Measurements from ENCODE around the gene RNF11.

The RNF11 gene

DNA sequence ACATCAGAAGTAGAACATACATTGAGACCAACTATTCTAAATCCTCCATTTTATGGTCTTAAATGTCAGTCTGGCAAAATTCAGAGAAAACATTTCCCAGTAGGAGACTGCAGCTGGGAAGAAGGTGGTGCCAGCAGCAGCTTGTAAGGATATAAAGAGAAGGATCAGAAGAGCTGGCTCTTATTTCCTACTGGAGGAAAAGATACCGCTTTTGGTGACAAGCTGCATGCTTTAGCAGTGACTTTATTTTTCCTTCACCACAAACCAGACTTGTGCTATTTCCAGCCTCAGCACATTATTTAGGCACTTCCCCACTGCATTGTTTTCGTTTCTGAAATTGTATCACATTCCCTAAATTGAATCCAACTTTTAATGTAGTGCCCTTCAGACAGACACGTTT is 28.4 kb downstream of the RNF11 start:
- TF ChIP-seq CTCF (IDR thresholded peaks at IDR 0.05; ENCODE audit: low read depth, low read length, missing control alignments): no peak
- H3K27me3 ChIP-seq (replicated peaks): no peaks in the 10 kb centered on the region
- no peaks in the 10 kb centered on the region for H3K36me3 ChIP-seq (replicated peaks)
- H3K4me3 ChIP-seq (ENCODE audit: low read depth, low read length): no peak overlapping the region
- peak overlapping the region; percentile 67 for H3K27ac ChIP-seq
- in situ Hi-C loops (cut with HindIII; ENCODE audit: low pct_ligation_motif_present, low sequenced_read_pairs): no loop called here
- peak; percentile 87 for DNase-seq

DNA sequence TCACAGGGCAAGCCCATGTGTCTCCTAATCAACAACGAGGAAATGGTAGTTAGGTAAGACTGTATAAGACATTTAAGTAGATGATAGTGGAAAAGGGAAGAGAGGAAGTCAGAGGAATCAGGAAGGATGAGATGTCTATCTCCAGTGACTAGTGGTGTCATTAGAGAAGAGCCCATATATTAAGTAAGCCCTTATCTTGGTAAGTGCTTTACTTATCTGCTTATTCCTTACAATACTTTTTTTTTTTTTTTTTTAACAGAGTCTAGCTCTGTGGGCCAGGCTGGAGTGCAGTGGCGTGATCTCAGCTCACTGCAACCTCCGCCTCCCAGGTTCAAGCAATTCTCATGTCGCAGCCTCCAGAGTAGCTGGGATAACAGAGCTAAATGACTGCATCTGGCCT is 29.5 kb downstream of the RNF11 start:
- Histone ChIP-seq H3K27ac (no peak overlapping the region), H3K4me3 (ENCODE audit: low read depth, low read length) (no peak overlapping the region), H3K36me3 (replicated peaks) (peaks cover 4% of the 10 kb centered on the region), H3K27me3 (replicated peaks) (no peaks in the 10 kb centered on the region)
- no peak for TF ChIP-seq CTCF (IDR thresholded peaks at IDR 0.05; ENCODE audit: low read depth, low read length, missing control alignments)
- DNase-seq: no peak
- in situ Hi-C loops (cut with HindIII; ENCODE audit: low pct_ligation_motif_present, low sequenced_read_pairs): no loop called here

DNA sequence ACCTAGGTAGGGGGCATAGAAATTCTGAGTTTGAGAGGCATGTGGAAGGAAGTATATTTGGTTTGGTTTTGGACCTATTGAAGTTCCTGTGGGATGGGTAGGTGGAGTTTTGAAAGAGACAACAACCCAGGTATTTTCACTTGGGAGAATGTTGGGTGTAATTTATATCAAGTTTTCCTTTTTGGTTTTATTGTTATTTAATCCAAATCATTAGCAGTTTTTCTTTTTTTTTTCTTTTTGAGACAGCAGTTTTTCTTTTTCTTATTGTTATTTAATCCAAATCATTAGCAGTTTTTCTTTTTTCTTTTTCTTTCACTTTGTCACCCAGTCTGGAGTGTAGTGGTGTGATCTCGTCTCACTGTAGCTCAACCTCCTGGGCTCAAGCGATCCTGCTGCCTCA is 30.1 kb downstream of the RNF11 start:
- peaks cover 7% of the 10 kb centered on the region for H3K36me3 ChIP-seq (replicated peaks)
- no peak for DNase-seq
- in situ Hi-C loops (cut with HindIII; ENCODE audit: low pct_ligation_motif_present, low sequenced_read_pairs): no loop called here
- no peak for TF ChIP-seq CTCF (IDR thresholded peaks at IDR 0.05; ENCODE audit: low read depth, low read length, missing control alignments)
- H3K27ac ChIP-seq: no peak overlapping the region
- no peaks in the 10 kb centered on the region for H3K27me3 ChIP-seq (replicated peaks)
- no peak overlapping the region for H3K4me3 ChIP-seq (ENCODE audit: low read depth, low read length)

DNA sequence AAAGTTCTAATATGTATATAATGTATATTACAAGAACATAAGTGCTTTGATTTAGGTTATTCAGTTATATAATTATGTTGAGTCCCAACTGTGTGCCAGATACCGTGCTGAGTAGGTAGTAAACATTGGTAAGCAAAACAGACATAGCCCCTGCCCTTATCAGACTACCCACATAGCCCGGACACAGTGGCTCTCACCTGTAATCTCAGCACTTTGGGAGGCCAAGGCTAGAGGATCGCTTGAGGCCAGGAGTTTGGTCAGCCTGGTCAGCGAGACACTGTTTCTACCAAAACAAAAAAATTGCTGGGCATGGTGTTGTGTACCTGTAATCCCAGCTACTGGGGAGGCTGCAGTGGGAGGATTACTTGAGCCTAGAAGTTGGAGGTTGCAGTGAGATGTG is 30.7 kb downstream of the RNF11 start:
- TF ChIP-seq CTCF (IDR thresholded peaks at IDR 0.05; ENCODE audit: low read depth, low read length, missing control alignments): no peak
- no peak for DNase-seq
- Histone ChIP-seq H3K4me3 (ENCODE audit: low read depth, low read length) (no peak overlapping the region), H3K27ac (no peak overlapping the region), H3K36me3 (replicated peaks) (peaks cover 7% of the 10 kb centered on the region), H3K27me3 (replicated peaks) (no peaks in the 10 kb centered on the region)
- in situ Hi-C loops (cut with HindIII; ENCODE audit: low pct_ligation_motif_present, low sequenced_read_pairs): no loop called here

DNA sequence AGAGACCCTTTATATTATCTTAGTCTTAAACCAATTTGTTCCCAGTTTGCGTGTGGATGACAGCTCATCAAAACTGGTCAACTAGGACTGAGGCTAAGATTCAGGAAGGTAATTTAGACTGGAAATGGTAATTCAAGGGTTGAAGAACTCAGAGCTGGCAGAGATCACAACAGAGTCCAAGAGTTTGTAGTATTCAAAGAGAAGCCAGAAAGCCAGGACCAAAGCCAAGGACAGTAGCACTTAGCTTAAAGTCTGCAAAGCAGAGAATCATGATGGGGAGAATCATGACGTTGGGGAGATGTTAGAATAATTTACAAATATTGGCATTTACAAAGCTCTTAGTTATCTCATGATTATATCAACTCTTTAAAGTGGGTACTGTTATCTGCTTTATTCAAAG is 32.6 kb downstream of the RNF11 start:
- TF ChIP-seq CTCF (IDR thresholded peaks at IDR 0.05; ENCODE audit: low read depth, low read length, missing control alignments): no peak
- Histone ChIP-seq H3K27ac (peak overlapping the region; percentile 61), H3K27me3 (replicated peaks) (no peaks in the 10 kb centered on the region), H3K4me3 (ENCODE audit: low read depth, low read length) (no peak overlapping the region), H3K36me3 (replicated peaks) (peaks cover 7% of the 10 kb centered on the region)
- DNase-seq: no peak
- in situ Hi-C loops (cut with HindIII; ENCODE audit: low pct_ligation_motif_present, low sequenced_read_pairs): no loop called here

DNA sequence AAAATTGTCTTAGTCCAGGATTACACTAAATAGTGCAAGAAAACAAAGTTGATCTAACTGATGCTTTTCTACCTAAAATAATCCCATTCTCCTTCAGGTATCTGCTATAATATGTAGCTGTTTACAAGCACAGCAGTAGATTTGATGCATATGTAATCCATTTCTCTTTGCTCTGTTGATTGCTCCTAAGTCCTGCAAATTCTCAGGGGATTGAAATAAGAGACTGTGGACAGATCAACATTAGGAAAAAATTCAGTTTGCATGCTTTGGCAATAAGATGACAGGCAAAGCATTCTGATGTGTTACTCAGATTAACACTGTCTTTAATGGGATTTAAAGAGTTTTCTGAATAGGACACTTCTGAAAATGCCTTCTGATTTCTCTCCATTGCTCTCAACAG is 34.7 kb downstream of the RNF11 start:
- in situ Hi-C loops (cut with HindIII; ENCODE audit: low pct_ligation_motif_present, low sequenced_read_pairs): no loop called here
- H3K27ac ChIP-seq: no peak overlapping the region
- TF ChIP-seq CTCF (IDR thresholded peaks at IDR 0.05; ENCODE audit: low read depth, low read length, missing control alignments): no peak

More for the DNA sequence above, 34.7 kb downstream of the RNF11 start:
- Histone ChIP-seq H3K4me3 (ENCODE audit: low read depth, low read length) (no peak overlapping the region), H3K36me3 (replicated peaks) (peaks cover 7% of the 10 kb centered on the region), H3K27me3 (replicated peaks) (no peaks in the 10 kb centered on the region)
- DNase-seq: no peak
